ENCODE results near the gene ATP11A.

- no peak for TF ChIP-seq CTCF (IDR thresholded peaks at IDR 0.05)
- TF ChIP-seq POLR2A (IDR thresholded peaks at IDR 0.05) = no peak
These were observed 193.6 kb downstream of the ATP11A start for GRCh38 chr13:112883241-112883945.
